Breast epithelium (tissue), 4 donors: Measurements from ENCODE around the gene FKBP2. TPM values are rescaled to one million over a fixed set of nuclear protein-coding genes. Genes with fewer than 3 reads are reported as not detected.

ENCODE experiments used
- DNase-seq, 2 donors: peaks; one replicate each; pipeline ENCODE4 v3.0.0-alpha.2; 2019; ENCODE audit warnings: low spot score in 2 of 2
- H3K27ac ChIP-seq, 2 donors: fragments of 200-600 bp; sonication (generic) in 1 of 2; one replicate each; pipeline ENCODE4 v1.5.1; 2016 to 2019; ENCODE audit warnings: mild to moderate bottlenecking in 1 of 2
- H3K27me3 ChIP-seq, 2 donors: fragments of 200-600 bp; sonication (generic) in 1 of 2; one replicate each; pipeline versions ENCODE4 v1.5.1 to v1.6.0; 2017 to 2019; ENCODE audit warnings: control low read depth in 1 of 2, mild to moderate bottlenecking in 1 of 2
- H3K36me3 ChIP-seq: fragments of 200-600 bp; one replicate; pipeline ENCODE4 v1.5.1; 2019
- H3K4me1 ChIP-seq, 2 donors: fragments of 200-600 bp; sonication (generic); one replicate each; pipeline ENCODE4 v1.5.1; 2016 to 2019; ENCODE audit warnings: control low read depth in 1 of 2
- H3K4me3 ChIP-seq, 3 donors: fragments of 200-600 bp; sonication (generic); 1 replicate in 2 of 3; 2 replicates in 1 of 3; pipeline ENCODE4 v1.5.1; 2016 to 2019; ENCODE audit warnings: mild to moderate bottlenecking in 3 of 3, moderate library complexity in 2 of 3
- H3K9me3 ChIP-seq, 2 donors: fragments of 200-600 bp; sonication (generic) in 1 of 2; one replicate each; pipeline ENCODE4 v1.5.1; 2016 to 2019; ENCODE audit warnings: control low read depth in 1 of 2
- CTCF ChIP-seq, 3 donors: fragments of 450-650 bp; IDR thresholded peaks; one replicate each; pipeline ENCODE4 v1.5.1; 2016 to 2017; ENCODE audit warnings: antibody characterized with exemption in 3 of 3, mild to moderate bottlenecking in 3 of 3, moderate library complexity in 3 of 3
- POLR2A ChIP-seq: fragments of 450-650 bp; IDR thresholded peaks from one replicate; pipeline ENCODE4 v1.6.1; 2016; ENCODE audit warnings: antibody characterized with exemption, mild to moderate bottlenecking, moderate library complexity
- POLR2AphosphoS5 ChIP-seq, 3 donors: sonication (generic); formaldehyde crosslinking; IDR thresholded peaks; one replicate each; pipeline ENCODE4 v1.6.1; 2017; ENCODE audit warnings: antibody characterized with exemption in 3 of 3
- intact Hi-C: fragments of 100-400 bp; cut with DNase I; formaldehyde crosslinking; loops from one replicate; pipeline ENCODE4 v1.15.1; 2023; ENCODE audit warnings: low total_unique reads
- total RNA-seq, 3 donors: library from RNA; depleted of rRNA; stranded (reverse); fragments of >200 nt; gene quantifications; one replicate each; pipeline ENCODE4 v1.1.0, GENCODE V29; 2016

FKBP2 gene
- total RNA-seq, 3 donors from 2014 or later = 51.4 to 77.3 (median 54.6) TPM

DNA sequence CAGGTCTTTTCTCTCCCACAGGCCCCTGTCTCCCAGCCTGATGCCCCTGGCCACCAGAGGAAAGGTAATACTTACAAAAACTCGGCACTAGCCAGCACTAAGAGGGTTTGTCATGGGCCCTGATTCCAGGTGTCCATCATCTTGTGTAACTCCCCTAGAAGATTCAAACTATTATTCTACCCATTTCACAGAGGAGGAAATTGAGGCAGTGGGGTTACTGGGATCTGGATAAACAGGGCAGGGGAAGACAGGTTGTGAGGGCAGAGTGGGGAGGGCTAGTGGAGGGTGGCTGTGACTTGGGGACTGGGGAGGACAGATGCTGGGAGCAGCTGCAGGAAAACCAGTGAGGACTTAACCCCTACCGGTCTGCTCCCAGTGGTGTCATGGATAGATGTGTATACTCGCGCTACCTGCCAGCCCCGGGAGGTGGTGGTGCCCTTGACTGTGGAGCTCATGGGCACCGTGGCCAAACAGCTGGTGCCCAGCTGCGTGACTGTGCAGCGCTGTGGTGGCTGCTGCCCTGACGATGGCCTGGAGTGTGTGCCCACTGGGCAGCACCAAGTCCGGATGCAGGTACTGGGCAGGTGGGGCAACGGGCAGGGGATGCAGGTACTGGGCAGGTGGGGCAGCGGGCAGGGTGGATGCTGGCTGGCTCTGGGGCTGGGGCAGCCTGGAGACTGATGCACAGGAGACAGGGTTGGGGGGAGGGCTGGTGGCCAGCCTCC lies 5.3 kb upstream of the FKBP2 start:
- intact Hi-C loops = no loop called here
- no peak for DNase-seq
- peak overlapping the region; percentile 71 to 96 (median 75) for H3K4me3 ChIP-seq
- TF ChIP-seq POLR2AphosphoS5 (IDR thresholded peaks at IDR 0.05) (no peak), POLR2A (no peak), CTCF (IDR thresholded peaks at IDR 0.05) (no peak)
- H3K9me3 ChIP-seq = no peaks in the 10 kb centered on the region
- H3K36me3 ChIP-seq = no peaks in the 10 kb centered on the region
- H3K27me3 ChIP-seq = no peaks in the 10 kb centered on the region
- peaks cover 12 to 16% of the 10 kb centered on the region in 2 donors for H3K4me1 ChIP-seq
- peak overlapping the region; percentile 78 to 94 for H3K27ac ChIP-seq

DNA sequence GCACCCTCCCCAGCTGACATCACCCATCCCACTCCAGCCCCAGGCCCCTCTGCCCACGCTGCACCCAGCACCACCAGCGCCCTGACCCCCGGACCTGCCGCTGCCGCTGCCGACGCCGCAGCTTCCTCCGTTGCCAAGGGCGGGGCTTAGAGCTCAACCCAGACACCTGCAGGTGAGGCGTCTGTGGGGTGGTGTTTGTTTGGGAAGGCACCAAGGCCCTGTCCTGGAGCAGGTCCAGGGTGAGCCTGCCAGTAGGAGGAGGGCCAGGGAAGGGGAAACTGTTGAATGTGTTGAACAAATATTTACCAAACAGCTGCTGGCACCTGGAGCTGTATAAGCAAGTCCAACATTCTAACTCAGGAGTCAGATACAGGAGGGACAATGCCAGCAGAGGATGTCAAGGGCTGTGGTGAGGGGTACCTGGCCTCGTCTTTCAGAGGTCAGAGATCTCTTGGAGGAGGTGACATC lies 3.4 kb upstream of the FKBP2 start:
- intact Hi-C loops = no loop called here
- H3K4me1 ChIP-seq = peaks cover 12 to 16% of the 10 kb centered on the region in 2 donors
- TF ChIP-seq CTCF (IDR thresholded peaks at IDR 0.05) = no peak
- TF ChIP-seq POLR2A = no peak
- peak in 1 of 3 donors; percentile 10 for TF ChIP-seq POLR2AphosphoS5 (IDR thresholded peaks at IDR 0.05)
- peak overlapping the region; percentile 61 to 100 for H3K27ac ChIP-seq
- no peaks in the 10 kb centered on the region for H3K36me3 ChIP-seq
- DNase-seq = peak; percentile 87 to 92
- H3K9me3 ChIP-seq = no peaks in the 10 kb centered on the region
- peak overlapping the region in 2 of 3 donors; percentile 3 to 26 for H3K4me3 ChIP-seq
- H3K27me3 ChIP-seq = no peaks in the 10 kb centered on the region

DNA sequence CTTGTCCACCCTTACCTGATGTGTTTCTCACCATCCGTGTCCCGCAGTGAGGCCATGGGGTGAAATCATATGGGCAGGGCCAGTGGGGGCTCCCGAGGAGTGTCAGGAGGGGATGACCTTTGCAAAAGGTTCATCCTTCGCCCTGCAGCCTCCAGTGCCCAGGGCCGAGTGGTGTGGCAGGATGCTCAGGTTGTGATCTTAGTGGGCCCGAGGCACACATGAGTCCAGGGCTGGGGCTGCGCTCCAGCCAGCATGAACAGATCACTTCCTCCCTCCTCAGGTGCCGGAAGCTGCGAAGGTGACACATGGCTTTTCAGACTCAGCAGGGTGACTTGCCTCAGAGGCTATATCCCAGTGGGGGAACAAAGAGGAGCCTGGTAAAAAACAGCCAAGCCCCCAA lies 2.8 kb upstream of the FKBP2 start:
- H3K36me3 ChIP-seq = no peaks in the 10 kb centered on the region
- H3K27ac ChIP-seq = peak overlapping the region; percentile 61 to 100
- H3K27me3 ChIP-seq = no peaks in the 10 kb centered on the region
- intact Hi-C loops = no loop called here
- H3K4me1 ChIP-seq = peaks cover 12 to 16% of the 10 kb centered on the region in 2 donors
- no peaks in the 10 kb centered on the region for H3K9me3 ChIP-seq
- DNase-seq = no peak
- TF ChIP-seq POLR2A = no peak
- TF ChIP-seq CTCF (IDR thresholded peaks at IDR 0.05) = no peak
- TF ChIP-seq POLR2AphosphoS5 (IDR thresholded peaks at IDR 0.05) = no peak
- no peak overlapping the region for H3K4me3 ChIP-seq

DNA sequence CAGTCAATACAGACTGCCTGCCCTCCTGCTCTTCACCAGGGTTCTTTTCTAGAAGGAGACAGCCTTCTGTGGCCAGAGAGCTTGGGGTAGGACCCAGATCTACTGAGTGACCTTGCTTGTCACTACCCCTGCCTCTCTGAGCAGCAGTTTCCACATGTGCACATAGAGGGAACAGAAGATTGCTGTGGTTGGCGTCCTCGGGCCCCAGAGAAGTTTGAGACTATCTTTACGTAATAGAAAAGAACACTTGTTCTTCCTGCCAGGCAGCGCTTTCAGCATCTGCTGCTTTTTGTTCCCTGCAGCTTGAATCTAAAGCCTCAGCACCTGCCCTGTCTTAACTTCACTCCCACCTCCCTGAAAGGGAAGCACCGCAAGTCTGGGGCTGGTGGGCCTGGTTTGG lies 1.9 kb upstream of the FKBP2 start:
- H3K36me3 ChIP-seq = no peaks in the 10 kb centered on the region
- no peaks in the 10 kb centered on the region for H3K27me3 ChIP-seq
- intact Hi-C loops = no loop called here
- peak overlapping the region; percentile 61 to 100 for H3K27ac ChIP-seq
- no peaks in the 10 kb centered on the region for H3K9me3 ChIP-seq
- no peak for DNase-seq
- H3K4me3 ChIP-seq = no peak overlapping the region
- peaks cover 6 to 12% of the 10 kb centered on the region in 2 donors for H3K4me1 ChIP-seq
- TF ChIP-seq POLR2A = no peak
- no peak for TF ChIP-seq CTCF (IDR thresholded peaks at IDR 0.05)
- TF ChIP-seq POLR2AphosphoS5 (IDR thresholded peaks at IDR 0.05) = no peak

- DNase-seq = no peak
- Histone ChIP-seq H3K4me1 (peaks cover 4 to 13% of the 10 kb centered on the region in 2 donors), H3K9me3 (no peaks in the 10 kb centered on the region), H3K4me3 (peak overlapping the region; percentile 83 to 92 (median 87)), H3K27me3 (no peaks in the 10 kb centered on the region), H3K27ac (peak overlapping the region; percentile 100), H3K36me3 (no peaks in the 10 kb centered on the region)
- TF ChIP-seq POLR2AphosphoS5 (IDR thresholded peaks at IDR 0.05) (no peak), CTCF (IDR thresholded peaks at IDR 0.05) (no peak), POLR2A (no peak)
- intact Hi-C loops = no loop called here
Observed at GRCh38 chr11:64239662-64240434, 1.0 kb upstream of the FKBP2 start.
